HFF-Myc (cell line): ENCODE data around the gene CES4A.
"Not testable (repeated sequence)": the region's sequence is repeated elsewhere in the genome, so short reads cannot be mapped to it uniquely, and the experiment has no call there.

Experiments
- DNase-seq: peaks from one replicate; pipeline ENCODE4 v3.0.0-alpha.2; 2011; ENCODE audit warnings: low read depth; ENCODE audit errors: extremely low read depth
- H3K4me3 ChIP-seq: replicated peaks from 2 replicates; pipeline ENCODE4 v1.5.1; 2011; ENCODE audit warnings: low read depth, mild to moderate bottlenecking, control low read depth, low read length
- CTCF ChIP-seq: IDR thresholded peaks from 2 replicates; pipeline ENCODE4 v1.5.1; 2012; ENCODE audit warnings: mild to moderate bottlenecking, low read depth, low read length, control low read depth; ENCODE audit errors: missing control alignments

The CES4A gene

GRCh38 chr16:67035364-67035763 is 47.0 kb downstream of the CES4A start:
- H3K4me3 ChIP-seq = no peak overlapping the region
- TF ChIP-seq CTCF = no peak
- no peak for DNase-seq

- no peak for DNase-seq
- no peak for TF ChIP-seq CTCF
- no peak overlapping the region for H3K4me3 ChIP-seq
Measured at GRCh38 chr16:67036323-67036741, 47.9 kb downstream of the CES4A start.

GRCh38 chr16:67039260-67040020 is 51.1 kb downstream of the CES4A start:
- no peak for DNase-seq
- H3K4me3 ChIP-seq = no peak overlapping the region
- no peak for TF ChIP-seq CTCF

- DNase-seq = no peak
- no peak overlapping the region for H3K4me3 ChIP-seq
- TF ChIP-seq CTCF = no peak
Measured at GRCh38 chr16:67040166-67040565, 51.8 kb downstream of the CES4A start.

GRCh38 chr16:67040906-67041305 is 52.5 kb downstream of the CES4A start:
- no peak for DNase-seq
- H3K4me3 ChIP-seq = no peak overlapping the region
- no peak for TF ChIP-seq CTCF

- not testable (repeated sequence) for H3K4me3 ChIP-seq, DNase-seq
Measured at GRCh38 chr16:67041520-67041919, 53.1 kb downstream of the CES4A start.

GRCh38 chr16:67043420-67043819 is 55.0 kb downstream of the CES4A start:
- H3K4me3 ChIP-seq = no peak overlapping the region
- DNase-seq = no peak
- TF ChIP-seq CTCF = no peak
